DND-41 (cell line): ENCODE measurements around the gene COG7.

ENCODE experiments used
- CTCF ChIP-seq: IDR thresholded peaks from 2 replicates; pipeline ENCODE4 v1.5.1; 2012; ENCODE audit warnings: borderline replicate concordance, low read length, moderate library complexity, mild to moderate bottlenecking; ENCODE audit not compliant: poor library complexity, severe bottlenecking; ENCODE audit errors: extremely low read depth
- EZH2 ChIP-seq: IDR thresholded peaks from 3 replicates; pipeline ENCODE4 v1.6.1; 2012; ENCODE audit warnings: borderline replicate concordance, low read depth, mild to moderate bottlenecking, moderate library complexity, low read length, inconsistent platforms; ENCODE audit not compliant: severe bottlenecking

- no peak for TF ChIP-seq CTCF
- TF ChIP-seq EZH2 = no peak
These were observed 65.3 kb downstream of the COG7 start for GRCh38 chr16:23387666-23388065.
